Activated effector memory CD4-positive, alpha-beta T cell treated with anti-CD3 and anti-CD28 coated beads, Interleukin-2, amount 50 U/mL, for 16 hours (primary cell): ENCODE results near the gene PYCR2.

Source experiments
- DNase-seq: peaks from one replicate; pipeline ENCODE4 v3.0.0-alpha.2; 2020

PYCR2 gene

GRCh38 chr1:225923692-225924555 is at the start of gene PYCR2:
Gene PYCR2, minus strand, starts transcription at chr1:225924250. Its CDS starts 140 bp downstream, at chr1:225924110.
- DNase-seq: peak; percentile 98

GRCh38 chr1:225973158-225973557 is 49.1 kb upstream of the PYCR2 start:
- DNase-seq: no peak

GRCh38 chr1:225972344-225973152 is 48.5 kb upstream of the PYCR2 start:
- peak; percentile 48 for DNase-seq

- peak; percentile 37 for DNase-seq
Measured at GRCh38 chr1:225970592-225971157, 46.6 kb upstream of the PYCR2 start.

- DNase-seq: peak; percentile 48
Measured at GRCh38 chr1:225969751-225970150, 45.7 kb upstream of the PYCR2 start.

GRCh38 chr1:225965231-225965630 is 41.2 kb upstream of the PYCR2 start:
- DNase-seq: peak; percentile 30

- DNase-seq: peak; percentile 54
Measured at GRCh38 chr1:225963735-225964530, 39.9 kb upstream of the PYCR2 start.

GRCh38 chr1:225962440-225962975 is 38.5 kb upstream of the PYCR2 start:
- DNase-seq: peak; percentile 85

- DNase-seq: peak; percentile 16
Measured at GRCh38 chr1:225961659-225962439, 37.8 kb upstream of the PYCR2 start.

GRCh38 chr1:225958041-225958440 is 34.0 kb upstream of the PYCR2 start:
- no peak for DNase-seq

GRCh38 chr1:225954753-225955152 is 30.7 kb upstream of the PYCR2 start:
- DNase-seq: no peak

- DNase-seq: no peak
Measured at GRCh38 chr1:225953315-225953714, 29.3 kb upstream of the PYCR2 start.

GRCh38 chr1:225950905-225951497 is 27.0 kb upstream of the PYCR2 start:
- DNase-seq: no peak

- no peak for DNase-seq
Measured at GRCh38 chr1:225949041-225949440, 25.0 kb upstream of the PYCR2 start.

- no peak for DNase-seq
Measured at GRCh38 chr1:225946803-225947202, 22.8 kb upstream of the PYCR2 start.

GRCh38 chr1:225946082-225946620 is 22.1 kb upstream of the PYCR2 start:
- no peak for DNase-seq

- DNase-seq: no peak
Measured at GRCh38 chr1:225945564-225945963, 21.5 kb upstream of the PYCR2 start.

- no peak for DNase-seq
Measured at GRCh38 chr1:225944951-225945350, 20.9 kb upstream of the PYCR2 start.

- no peak for DNase-seq
Measured at GRCh38 chr1:225944387-225944786, 20.3 kb upstream of the PYCR2 start.

GRCh38 chr1:225943582-225943981 is 19.5 kb upstream of the PYCR2 start:
- no peak for DNase-seq

- no peak for DNase-seq
Measured at GRCh38 chr1:225942574-225942973, 18.5 kb upstream of the PYCR2 start.
